ENCODE data around the gene C2orf49.

Gene C2orf49

GRCh38 chr2:105362862-105363591, 25.7 kb downstream of the C2orf49 start:
- no peak for DNase-seq (ENCODE audit: low spot score)

- DNase-seq (ENCODE audit: low spot score), result no peak
These were observed 27.2 kb downstream of the C2orf49 start for GRCh38 chr2:105364436-105365139.

DNA sequence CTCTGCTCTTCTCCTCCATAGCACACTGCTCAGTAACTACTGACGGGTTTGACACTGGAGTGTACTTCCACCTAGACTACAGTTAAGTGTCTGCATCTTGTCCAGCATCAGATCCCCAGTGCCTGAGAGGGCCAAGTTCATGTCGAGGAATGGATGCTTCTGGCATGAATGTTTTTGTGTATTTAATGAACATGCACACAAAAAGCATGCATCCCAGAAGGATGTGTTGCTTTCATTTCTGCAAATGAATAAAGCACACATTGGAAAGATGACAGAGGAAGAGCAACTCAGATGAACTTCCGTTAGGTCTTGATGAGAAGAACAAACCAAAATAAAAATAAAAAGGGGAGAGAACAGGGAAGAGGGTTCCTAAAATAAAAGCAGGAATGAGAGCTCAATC, 27.9 kb downstream of the C2orf49 start:
- no peak for DNase-seq (ENCODE audit: low spot score)

- no peak for DNase-seq (ENCODE audit: low spot score)
These were observed 31.5 kb downstream of the C2orf49 start for GRCh38 chr2:105368759-105369408.

GRCh38 chr2:105369777-105370690, 32.7 kb downstream of the C2orf49 start:
- DNase-seq (ENCODE audit: low spot score), result no peak

DNA sequence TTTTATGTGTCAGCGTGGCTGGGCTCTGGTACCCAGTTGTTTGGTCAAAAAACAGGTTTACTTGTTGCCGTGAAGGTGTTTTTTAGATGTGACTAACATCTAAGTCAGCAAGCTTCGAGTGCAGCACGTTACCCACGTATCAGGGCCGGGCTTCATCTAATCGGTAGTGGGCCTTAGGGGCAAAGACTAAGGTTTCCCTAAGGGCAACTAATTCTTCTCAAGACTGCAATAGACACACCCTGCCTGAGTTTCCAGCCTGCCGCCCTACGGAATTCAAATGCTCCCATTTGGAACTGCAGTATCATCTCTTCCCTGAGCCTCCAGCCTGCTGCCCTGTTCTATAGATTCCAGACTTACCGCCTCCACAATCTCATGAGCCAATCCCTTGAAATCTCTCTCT, 33.8 kb downstream of the C2orf49 start:
- DNase-seq (ENCODE audit: low spot score), result no peak

DNA sequence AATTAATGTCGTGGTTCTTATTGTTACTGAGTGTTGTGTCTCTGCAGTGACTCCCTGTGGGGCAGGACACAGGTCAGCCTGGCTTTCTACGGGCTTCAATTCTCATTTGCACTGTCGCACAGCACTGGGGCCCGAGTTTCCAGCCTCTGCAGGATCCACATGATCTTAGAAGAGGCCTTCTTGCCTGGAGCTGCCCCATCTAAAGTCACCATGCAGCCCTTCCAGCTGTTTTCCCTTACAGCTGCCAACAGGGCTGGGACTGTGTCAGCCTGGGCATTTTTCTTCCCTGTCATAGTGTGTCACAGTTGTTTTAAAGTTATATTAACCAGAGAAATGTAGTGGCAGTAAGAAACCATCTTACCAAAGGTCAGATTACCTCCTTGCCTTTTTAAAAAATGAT, 34.5 kb downstream of the C2orf49 start:
- no peak for DNase-seq (ENCODE audit: low spot score)

DNA sequence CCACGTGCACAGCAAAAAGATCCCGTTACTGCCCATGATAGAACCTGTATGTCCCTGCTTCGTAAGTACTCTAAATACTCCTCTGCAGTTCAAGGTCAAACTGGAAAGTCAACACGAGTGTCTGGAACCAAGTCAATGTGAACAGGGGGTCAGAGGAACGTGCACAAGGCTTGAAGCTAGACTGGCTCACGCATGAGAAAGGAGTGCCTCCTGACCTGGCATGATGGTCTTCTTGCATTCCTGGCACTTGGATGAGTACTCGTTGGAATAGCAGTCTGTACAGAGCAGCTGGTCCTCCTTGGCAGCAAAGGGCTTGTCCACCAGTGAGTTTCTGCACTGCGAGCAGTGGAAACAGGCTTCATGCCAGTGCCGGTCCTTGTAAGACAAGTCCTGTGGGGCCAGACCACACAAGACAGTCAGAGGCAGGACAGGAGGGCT, 36.0 kb downstream of the C2orf49 start:
- DNase-seq (ENCODE audit: low spot score), result no peak

- DNase-seq (ENCODE audit: low spot score), result no peak
These were observed 36.6 kb downstream of the C2orf49 start for GRCh38 chr2:105373895-105374401.

DNA sequence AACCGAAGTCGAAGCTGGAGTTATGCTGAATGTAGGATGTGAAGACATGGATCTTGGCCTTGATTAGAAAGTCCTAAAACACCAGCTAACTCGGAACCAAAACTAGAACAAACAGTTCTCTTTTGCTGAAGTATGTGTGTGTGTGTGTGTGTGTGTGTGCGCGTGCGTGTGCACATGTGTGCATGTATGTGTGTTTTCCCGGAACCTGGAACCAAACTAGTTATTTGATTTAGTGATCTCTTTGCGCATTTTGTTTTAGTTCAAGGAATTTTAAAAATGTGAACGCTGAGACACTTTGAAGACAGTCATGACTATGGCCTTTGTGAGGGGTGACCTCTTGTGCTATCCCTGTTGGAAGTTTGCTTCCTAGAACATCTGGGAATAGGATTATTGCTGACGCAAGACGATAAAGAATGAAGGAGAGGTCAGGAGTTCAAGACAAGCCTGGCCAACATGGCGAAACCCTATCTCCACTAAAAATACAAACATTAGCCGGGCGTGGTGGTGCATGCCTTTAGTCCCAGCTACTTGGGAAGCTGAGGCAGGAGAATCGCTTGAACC, 37.7 kb downstream of the C2orf49 start:
- DNase-seq (ENCODE audit: low spot score), result no peak

GRCh38 chr2:105376010-105376409, 38.7 kb downstream of the C2orf49 start:
- no peak for DNase-seq (ENCODE audit: low spot score)

GRCh38 chr2:105376789-105377240, 39.5 kb downstream of the C2orf49 start:
- DNase-seq (ENCODE audit: low spot score), result peak; percentile 68

DNA sequence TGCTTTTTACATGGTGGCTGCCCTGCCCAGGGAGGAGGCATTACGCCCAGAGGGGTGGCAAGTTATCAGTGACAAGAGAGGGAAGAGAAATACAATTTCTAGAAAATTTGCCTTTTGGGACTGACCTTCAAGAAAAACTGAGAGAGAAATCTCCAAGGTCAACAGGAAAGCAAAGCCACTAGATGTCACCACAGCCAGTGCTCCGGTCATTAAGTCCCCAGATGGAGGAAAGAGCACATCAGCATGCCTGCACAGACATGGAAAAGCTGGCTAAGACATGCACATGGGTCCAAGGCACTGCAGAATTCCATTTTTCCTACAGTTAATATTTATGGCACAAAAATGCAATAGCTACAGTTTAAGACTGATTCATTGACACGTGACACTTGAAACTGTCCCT, 40.5 kb downstream of the C2orf49 start:
- no peak for DNase-seq (ENCODE audit: low spot score)

GRCh38 chr2:105378276-105378840, 41.0 kb downstream of the C2orf49 start:
- no peak for DNase-seq (ENCODE audit: low spot score)

DNA sequence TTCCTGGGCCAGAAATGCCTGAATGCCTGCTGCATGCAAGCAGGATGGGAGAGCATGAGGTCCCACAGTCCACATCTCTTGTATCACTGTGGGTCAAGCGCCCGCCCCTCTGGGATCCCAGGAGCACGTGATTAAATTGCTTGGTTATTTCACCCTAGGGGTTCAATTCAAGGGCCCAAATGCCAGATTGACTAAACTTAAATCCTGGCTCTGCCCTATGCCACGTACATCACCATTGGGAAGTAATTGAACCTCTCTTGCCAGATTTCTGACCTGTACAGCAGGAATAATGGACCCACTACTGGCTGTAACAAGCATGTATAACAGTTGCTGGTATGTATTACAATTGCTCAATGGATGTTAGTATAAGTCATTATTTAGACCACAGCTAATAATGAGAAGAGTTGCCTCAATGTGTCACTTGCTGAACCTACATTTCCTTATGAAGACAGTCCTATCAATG, 41.6 kb downstream of the C2orf49 start:
- DNase-seq (ENCODE audit: low spot score), result no peak

DNA sequence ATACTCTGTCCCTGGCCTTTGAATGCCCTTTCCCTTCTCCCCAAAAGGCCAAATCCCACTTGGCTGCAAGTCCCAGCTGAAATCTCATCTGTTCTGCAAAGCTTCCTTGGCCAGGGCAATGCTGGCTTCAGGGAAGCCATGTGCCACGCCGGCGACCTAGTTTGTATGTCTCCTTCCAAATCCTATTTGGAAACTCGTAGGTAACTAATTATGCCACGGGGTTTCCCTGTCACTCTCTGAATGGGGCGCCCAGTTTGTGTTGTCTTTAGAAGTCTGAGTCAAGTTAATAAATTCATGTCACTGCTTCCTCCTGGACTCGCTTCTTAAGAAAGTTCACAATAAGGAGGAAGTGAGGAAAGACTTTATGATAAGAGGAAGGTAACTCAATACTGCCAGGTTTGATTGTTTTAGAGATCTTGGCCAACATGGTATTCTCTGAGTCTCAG, 42.4 kb downstream of the C2orf49 start:
- no peak for DNase-seq (ENCODE audit: low spot score)

DNA sequence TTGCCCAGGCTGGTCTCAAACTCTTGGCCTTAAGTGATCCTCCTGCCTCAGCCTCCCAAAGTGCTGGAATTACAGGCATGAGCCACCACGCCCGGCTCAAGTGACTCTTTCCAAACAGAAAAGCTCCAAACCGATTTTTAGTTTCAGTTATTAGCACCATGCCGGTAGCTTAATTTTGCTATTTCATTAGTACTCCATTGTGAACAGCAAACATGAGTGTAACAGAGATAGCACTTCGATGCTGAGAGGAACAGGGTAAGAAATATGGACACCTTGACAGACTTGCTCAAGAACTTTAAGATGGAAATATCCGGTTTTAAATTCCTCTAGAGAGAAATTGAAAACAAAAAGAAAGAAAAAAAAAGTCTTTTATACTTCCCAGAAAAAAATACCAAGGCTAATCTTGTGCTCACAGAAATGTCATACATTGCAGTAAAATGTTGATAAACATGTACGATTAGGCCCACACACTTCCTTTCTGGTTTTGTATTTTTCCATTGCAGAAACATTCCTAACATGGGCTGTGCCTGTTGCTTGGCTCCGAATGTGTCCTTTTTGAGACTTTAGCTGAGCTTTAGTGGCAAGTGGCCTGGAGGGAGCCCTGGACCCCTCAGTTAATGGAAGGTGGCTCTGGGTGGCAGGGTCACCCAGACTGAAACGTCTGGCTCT, 43.2 kb downstream of the C2orf49 start:
- DNase-seq (ENCODE audit: low spot score), result no peak

DNA sequence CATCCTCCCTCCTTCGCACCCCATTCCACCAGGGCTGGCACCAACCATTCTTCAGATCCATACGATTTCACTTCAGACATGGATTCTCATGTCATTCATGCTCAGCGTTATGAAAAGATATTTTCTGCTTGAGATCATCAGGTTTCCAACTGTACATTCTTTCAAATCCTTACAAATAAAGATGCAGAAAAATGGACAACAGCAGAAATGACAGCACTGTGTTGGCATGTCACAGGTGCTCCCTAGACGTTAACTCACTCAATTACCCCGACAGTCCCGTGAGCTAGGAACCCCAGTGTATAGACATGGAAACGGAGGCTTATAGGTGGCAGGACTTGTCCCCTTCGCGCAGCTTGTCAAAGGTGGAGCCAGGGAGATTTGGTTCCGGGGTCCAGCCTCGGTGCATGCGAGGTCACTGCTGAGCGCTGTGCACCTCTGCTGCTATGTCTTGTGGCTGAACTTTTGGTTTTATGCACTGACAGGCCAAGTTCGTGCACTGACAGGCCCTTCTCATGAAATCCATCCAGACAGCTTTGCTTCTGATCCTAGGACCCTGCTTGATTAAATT, 43.8 kb downstream of the C2orf49 start:
- no peak for DNase-seq (ENCODE audit: low spot score)

GRCh38 chr2:105382177-105382576, 44.8 kb downstream of the C2orf49 start:
- DNase-seq (ENCODE audit: low spot score), result no peak
